ENCODE results near the gene EXOC1. TPM values are rescaled to one million over a fixed set of nuclear protein-coding genes. Genes with fewer than 3 reads are reported as not detected.

EXOC1 gene
- total RNA-seq, 1 experiment from 2014 or later, result 12.0 TPM

GRCh38 chr4:55938481-55938880 lies 85.0 kb downstream of the EXOC1 start:
- no TSS peak for BruUV-seq (replicated peaks)
- intact Hi-C loops (cut with micrococcal nuclease; ENCODE audit: unreplicated experiment), result no loop called here

GRCh38 chr4:55939421-55939820 lies 86.0 kb downstream of the EXOC1 start:
- no peaks in the 10 kb centered on the region for H3K9me3 ChIP-seq (ENCODE audit: low read depth, low read length, poor library complexity, severe bottlenecking)
- H3K36me3 ChIP-seq (ENCODE audit: insufficient read depth, low read length, poor library complexity, severe bottlenecking), result no peaks in the 10 kb centered on the region
- no peak for DNase-seq (ENCODE audit: low spot score)
- no TSS peak for BruUV-seq (replicated peaks)
- no peaks in the 10 kb centered on the region for H3K4me1 ChIP-seq (ENCODE audit: insufficient read depth, low read length, poor library complexity, severe bottlenecking)
- no peak overlapping the region for H3K27ac ChIP-seq (ENCODE audit: low read depth, low read length, poor library complexity, severe bottlenecking)
- no peak for TF ChIP-seq EZH2 (IDR thresholded peaks at IDR 0.05; ENCODE audit: borderline replicate concordance, low read depth, low read length, poor library complexity, severe bottlenecking)
- TF ChIP-seq, protein P1, sequence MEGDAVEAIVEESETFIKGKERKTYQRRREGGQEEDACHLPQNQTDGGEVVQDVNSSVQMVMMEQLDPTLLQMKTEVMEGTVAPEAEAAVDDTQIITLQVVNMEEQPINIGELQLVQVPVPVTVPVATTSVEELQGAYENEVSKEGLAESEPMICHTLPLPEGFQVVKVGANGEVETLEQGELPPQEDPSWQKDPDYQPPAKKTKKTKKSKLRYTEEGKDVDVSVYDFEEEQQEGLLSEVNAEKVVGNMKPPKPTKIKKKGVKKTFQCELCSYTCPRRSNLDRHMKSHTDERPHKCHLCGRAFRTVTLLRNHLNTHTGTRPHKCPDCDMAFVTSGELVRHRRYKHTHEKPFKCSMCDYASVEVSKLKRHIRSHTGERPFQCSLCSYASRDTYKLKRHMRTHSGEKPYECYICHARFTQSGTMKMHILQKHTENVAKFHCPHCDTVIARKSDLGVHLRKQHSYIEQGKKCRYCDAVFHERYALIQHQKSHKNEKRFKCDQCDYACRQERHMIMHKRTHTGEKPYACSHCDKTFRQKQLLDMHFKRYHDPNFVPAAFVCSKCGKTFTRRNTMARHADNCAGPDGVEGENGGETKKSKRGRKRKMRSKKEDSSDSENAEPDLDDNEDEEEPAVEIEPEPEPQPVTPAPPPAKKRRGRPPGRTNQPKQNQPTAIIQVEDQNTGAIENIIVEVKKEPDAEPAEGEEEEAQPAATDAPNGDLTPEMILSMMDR (conservative IDR thresholded peaks at IDR 0.05; ENCODE audit: low read depth, low read length), result no peak
- intact Hi-C loops (cut with micrococcal nuclease; ENCODE audit: unreplicated experiment), result no loop called here
- no peak overlapping the region for H3K4me3 ChIP-seq (ENCODE audit: low read depth, low read length, poor library complexity, severe bottlenecking)
- POLR2A ChIA-PET (ENCODE audit: low non-redundant PET), result no interaction called here
- CTCF ChIA-PET, result no interaction called here
- H3K27me3 ChIP-seq (replicated peaks; ENCODE audit: insufficient read depth, low read depth, low read length, poor library complexity), result no peaks in the 10 kb centered on the region

More at GRCh38 chr4:55938481-55938880, 85.0 kb downstream of the EXOC1 start:
- no peak for DNase-seq (ENCODE audit: low spot score)
- ChIA-PET POLR2A (ENCODE audit: low non-redundant PET) (no interaction called here), CTCF (no interaction called here)
- Histone ChIP-seq H3K4me3 (ENCODE audit: low read depth, low read length, poor library complexity, severe bottlenecking) (no peak overlapping the region), H3K27me3 (replicated peaks; ENCODE audit: insufficient read depth, low read depth, low read length, poor library complexity) (no peaks in the 10 kb centered on the region), H3K36me3 (ENCODE audit: insufficient read depth, low read length, poor library complexity, severe bottlenecking) (no peaks in the 10 kb centered on the region), H3K9me3 (ENCODE audit: low read depth, low read length, poor library complexity, severe bottlenecking) (no peaks in the 10 kb centered on the region), H3K4me1 (ENCODE audit: insufficient read depth, low read length, poor library complexity, severe bottlenecking) (no peaks in the 10 kb centered on the region), H3K27ac (ENCODE audit: low read depth, low read length, poor library complexity, severe bottlenecking) (no peak overlapping the region)
- no peak for TF ChIP-seq EZH2 (IDR thresholded peaks at IDR 0.05; ENCODE audit: borderline replicate concordance, low read depth, low read length, poor library complexity, severe bottlenecking)
- TF ChIP-seq, protein P1 (conservative IDR thresholded peaks at IDR 0.05; ENCODE audit: low read depth, low read length), result no peak

DNA sequence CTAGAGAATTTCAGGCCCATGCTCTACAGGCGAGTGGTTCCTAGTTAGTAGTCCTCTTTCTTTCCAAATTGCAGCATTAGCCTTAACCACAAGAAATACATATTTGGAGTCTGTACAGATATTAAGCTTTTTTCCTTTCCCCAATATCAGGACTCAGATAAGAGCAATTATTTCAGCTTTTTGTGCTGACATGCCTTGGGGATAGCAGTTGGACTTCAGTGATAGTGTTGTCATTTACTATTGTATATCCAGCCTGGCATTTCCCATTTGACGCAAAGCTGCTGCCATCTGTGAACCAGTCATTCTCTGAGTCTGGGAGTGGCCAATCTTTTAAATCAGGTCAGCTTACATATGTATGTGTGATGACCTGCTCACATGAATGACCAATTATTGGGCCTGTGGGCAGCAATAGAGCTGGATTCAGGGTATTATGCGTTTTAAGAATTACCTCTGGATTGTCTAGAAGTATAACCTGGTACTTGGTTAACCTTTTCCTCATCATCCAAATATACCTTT lies 88.5 kb downstream of the EXOC1 start:
- no peaks in the 10 kb centered on the region for H3K9me3 ChIP-seq (ENCODE audit: low read depth, low read length, poor library complexity, severe bottlenecking)
- DNase-seq (ENCODE audit: low spot score), result no peak
- H3K27me3 ChIP-seq (replicated peaks; ENCODE audit: insufficient read depth, low read depth, low read length, poor library complexity), result no peaks in the 10 kb centered on the region
- BruUV-seq (replicated peaks), result no TSS peak
- no peaks in the 10 kb centered on the region for H3K36me3 ChIP-seq (ENCODE audit: insufficient read depth, low read length, poor library complexity, severe bottlenecking)
- no peak overlapping the region for H3K4me3 ChIP-seq (ENCODE audit: low read depth, low read length, poor library complexity, severe bottlenecking)
- H3K4me1 ChIP-seq (ENCODE audit: insufficient read depth, low read length, poor library complexity, severe bottlenecking), result no peaks in the 10 kb centered on the region
- ChIA-PET POLR2A (ENCODE audit: low non-redundant PET) (no interaction called here), CTCF (no interaction called here)
- intact Hi-C loops (cut with micrococcal nuclease; ENCODE audit: unreplicated experiment), result no loop called here
- TF ChIP-seq, protein P1 (conservative IDR thresholded peaks at IDR 0.05; ENCODE audit: low read depth, low read length), result no peak
- no peak for TF ChIP-seq EZH2 (IDR thresholded peaks at IDR 0.05; ENCODE audit: borderline replicate concordance, low read depth, low read length, poor library complexity, severe bottlenecking)
- no peak overlapping the region for H3K27ac ChIP-seq (ENCODE audit: low read depth, low read length, poor library complexity, severe bottlenecking)

Data from A673 (cell line).